Loucy (cell line): Measurements from ENCODE around the gene TP73.

ENCODE experiments used
- H2AFZ ChIP-seq: fragments of 200-600 bp; sonication (generic); 2 replicates; pipeline ENCODE4 v1.6.0; 2016; ENCODE audit warnings: antibody characterized with exemption, mild to moderate bottlenecking, low read length, moderate library complexity
- H3F3A ChIP-seq: fragments of 200-600 bp; 2 replicates; pipeline ENCODE4 v1.6.0; 2016; ENCODE audit warnings: antibody characterized with exemption, low read depth, mild to moderate bottlenecking
- H3K27me3 ChIP-seq: fragments of 200-600 bp; sonication (generic); 2 replicates; pipeline ENCODE4 v1.6.1; 2014; ENCODE audit warnings: low read length, mild to moderate bottlenecking; ENCODE audit not compliant: insufficient read depth, poor library complexity, severe bottlenecking
- H3K36me3 ChIP-seq: fragments of 200-600 bp; sonication (generic); 2 replicates; pipeline ENCODE4 v1.6.1; 2016; ENCODE audit warnings: low read length; ENCODE audit not compliant: insufficient read depth
- H3K4me1 ChIP-seq: fragments of 200-600 bp; sonication (generic); 2 replicates; pipeline ENCODE4 v1.5.1; 2014; ENCODE audit warnings: low read length, mild to moderate bottlenecking; ENCODE audit not compliant: insufficient read depth, poor library complexity, severe bottlenecking
- H3K4me2 ChIP-seq: fragments of 200-600 bp; sonication (generic); 2 replicates; pipeline ENCODE4 v1.6.0; 2014; ENCODE audit warnings: antibody characterized with exemption, low read length, low read depth, mild to moderate bottlenecking; ENCODE audit not compliant: poor library complexity, severe bottlenecking
- H3K4me3 ChIP-seq: fragments of 200-600 bp; sonication (generic); 2 replicates; pipeline ENCODE4 v1.5.1; 2014; ENCODE audit warnings: low read length, mild to moderate bottlenecking, mixed read lengths; ENCODE audit not compliant: poor library complexity, severe bottlenecking
- H3K79me2 ChIP-seq: fragments of 200-600 bp; sonication (generic); 2 replicates; pipeline ENCODE4 v1.6.1; 2014; ENCODE audit warnings: low read length; ENCODE audit not compliant: insufficient read depth
- H3K9ac ChIP-seq: fragments of 200-600 bp; sonication (generic); 2 replicates; pipeline ENCODE4 v1.6.0; 2014; ENCODE audit warnings: mild to moderate bottlenecking, low read depth, low read length, moderate library complexity; ENCODE audit not compliant: poor library complexity, severe bottlenecking
- H3K9me2 ChIP-seq: fragments of 200-600 bp; sonication (generic); replicated peaks from 2 replicates; pipeline ENCODE4 v1.6.1; 2016; ENCODE audit warnings: low read depth, low read length, mixed read lengths
- H3K9me3 ChIP-seq: fragments of 200-600 bp; sonication (generic); 2 replicates; pipeline ENCODE4 v1.6.1; 2014; ENCODE audit warnings: mild to moderate bottlenecking, antibody characterized with exemption, low read length, low read depth; ENCODE audit not compliant: insufficient read depth
- H4K20me1 ChIP-seq: fragments of 200-600 bp; sonication (generic); 2 replicates; pipeline ENCODE4 v1.6.0; 2014; ENCODE audit warnings: antibody characterized with exemption, low read length, mild to moderate bottlenecking; ENCODE audit not compliant: insufficient read depth, poor library complexity, severe bottlenecking
- EZH2phosphoT487 ChIP-seq: fragments of 200-600 bp; IDR thresholded peaks from 2 replicates; pipeline ENCODE4 v1.6.1; 2018; ENCODE audit warnings: antibody characterized with exemption, mild to moderate bottlenecking, moderate library complexity, borderline replicate concordance
- TF ChIP-seq, protein P1 (sequence below): fragments of 200-600 bp; sonication (generic); conservative IDR thresholded peaks from 2 replicates; pipeline ENCODE4 v1.5.1; 2014; ENCODE audit warnings: mild to moderate bottlenecking, antibody characterized with exemption, low read length

Gene TP73

GRCh38 chr1:3669971-3670431, 17.7 kb downstream of the TP73 start:
- Histone ChIP-seq H3K36me3 (no peaks in the 10 kb centered on the region), H3K9ac (no peak overlapping the region), H3K27me3 (no peaks in the 10 kb centered on the region), H3F3A (no peaks in the 10 kb centered on the region), H3K9me3 (no peaks in the 10 kb centered on the region), H3K4me2 (no peak overlapping the region), H3K9me2 (no peaks in the 10 kb centered on the region), H3K4me3 (no peak overlapping the region), H4K20me1 (no peaks in the 10 kb centered on the region), H3K4me1 (no peaks in the 10 kb centered on the region), H2AFZ (no peak overlapping the region), H3K79me2 (no peaks in the 10 kb centered on the region)
- TF ChIP-seq EZH2phosphoT487: no peak
- TF ChIP-seq, protein P1, sequence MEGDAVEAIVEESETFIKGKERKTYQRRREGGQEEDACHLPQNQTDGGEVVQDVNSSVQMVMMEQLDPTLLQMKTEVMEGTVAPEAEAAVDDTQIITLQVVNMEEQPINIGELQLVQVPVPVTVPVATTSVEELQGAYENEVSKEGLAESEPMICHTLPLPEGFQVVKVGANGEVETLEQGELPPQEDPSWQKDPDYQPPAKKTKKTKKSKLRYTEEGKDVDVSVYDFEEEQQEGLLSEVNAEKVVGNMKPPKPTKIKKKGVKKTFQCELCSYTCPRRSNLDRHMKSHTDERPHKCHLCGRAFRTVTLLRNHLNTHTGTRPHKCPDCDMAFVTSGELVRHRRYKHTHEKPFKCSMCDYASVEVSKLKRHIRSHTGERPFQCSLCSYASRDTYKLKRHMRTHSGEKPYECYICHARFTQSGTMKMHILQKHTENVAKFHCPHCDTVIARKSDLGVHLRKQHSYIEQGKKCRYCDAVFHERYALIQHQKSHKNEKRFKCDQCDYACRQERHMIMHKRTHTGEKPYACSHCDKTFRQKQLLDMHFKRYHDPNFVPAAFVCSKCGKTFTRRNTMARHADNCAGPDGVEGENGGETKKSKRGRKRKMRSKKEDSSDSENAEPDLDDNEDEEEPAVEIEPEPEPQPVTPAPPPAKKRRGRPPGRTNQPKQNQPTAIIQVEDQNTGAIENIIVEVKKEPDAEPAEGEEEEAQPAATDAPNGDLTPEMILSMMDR: no peak

GRCh38 chr1:3670823-3671265, 18.5 kb downstream of the TP73 start:
- no peaks in the 10 kb centered on the region for H3K79me2 ChIP-seq
- H3K4me2 ChIP-seq: no peak overlapping the region

DNA sequence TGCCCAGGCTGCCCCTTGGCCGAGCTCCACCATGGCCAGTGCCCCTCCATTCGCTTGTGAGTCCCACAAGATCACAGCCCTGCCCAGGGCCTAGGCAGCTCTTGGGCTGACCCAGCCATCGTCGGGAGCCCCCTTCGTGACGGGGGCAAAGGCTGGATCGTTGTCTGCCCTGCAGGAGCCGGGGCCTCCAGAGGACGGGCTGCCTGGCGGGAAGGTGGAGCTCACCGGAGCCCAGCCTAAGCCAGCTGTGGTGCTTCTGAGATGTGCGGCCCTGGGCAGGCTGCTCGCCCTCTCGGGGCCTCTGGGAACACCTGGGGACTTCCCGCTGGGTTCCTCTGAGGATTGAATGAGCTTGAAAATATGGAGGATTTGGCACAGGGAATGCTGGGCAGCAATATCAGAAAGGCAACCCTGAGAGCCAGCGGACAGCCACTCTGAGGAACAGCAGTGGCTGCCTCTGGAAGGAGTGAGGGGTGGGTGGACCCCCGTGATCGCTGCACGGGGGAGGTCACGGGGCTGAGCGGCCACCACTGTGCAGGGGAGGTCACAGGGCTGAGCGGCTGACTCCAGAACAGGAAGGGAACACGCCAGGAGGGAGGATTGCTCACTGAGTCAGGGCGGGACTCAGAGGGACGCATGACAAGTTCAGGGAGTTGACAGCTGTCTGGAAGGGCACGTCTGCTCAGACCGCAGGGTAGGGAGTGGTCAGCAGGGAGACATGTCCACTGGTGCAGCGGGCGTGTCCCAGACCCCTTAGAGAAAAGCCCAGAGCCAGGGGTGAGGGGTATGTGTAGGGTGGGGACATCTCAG, 19.3 kb downstream of the TP73 start:
- Histone ChIP-seq H3K27me3 (no peaks in the 10 kb centered on the region), H3K36me3 (no peaks in the 10 kb centered on the region), H3K4me2 (no peak overlapping the region), H3K4me1 (peaks cover 2% of the 10 kb centered on the region), H3K9ac (no peak overlapping the region), H3K4me3 (no peak overlapping the region), H2AFZ (no peak overlapping the region), H4K20me1 (no peaks in the 10 kb centered on the region), H3K9me3 (no peaks in the 10 kb centered on the region), H3K79me2 (no peaks in the 10 kb centered on the region), H3K9me2 (no peaks in the 10 kb centered on the region), H3F3A (no peaks in the 10 kb centered on the region)
- TF ChIP-seq, protein P1: no peak
- no peak for TF ChIP-seq EZH2phosphoT487

More at GRCh38 chr1:3670823-3671265, 18.5 kb downstream of the TP73 start:
- Histone ChIP-seq H2AFZ (no peak overlapping the region), H3K4me3 (no peak overlapping the region), H3K9me3 (no peaks in the 10 kb centered on the region), H4K20me1 (no peaks in the 10 kb centered on the region), H3K36me3 (no peaks in the 10 kb centered on the region), H3K9ac (no peak overlapping the region), H3K27me3 (no peaks in the 10 kb centered on the region), H3F3A (no peaks in the 10 kb centered on the region), H3K4me1 (no peaks in the 10 kb centered on the region), H3K9me2 (no peaks in the 10 kb centered on the region)
- TF ChIP-seq, protein P1: no peak
- TF ChIP-seq EZH2phosphoT487: no peak
